Panc1 (cell line): ENCODE measurements around the gene CRYGN. TPM values are rescaled to one million over a fixed set of nuclear protein-coding genes. Genes with fewer than 3 reads are reported as not detected.

Experiments used
- ATAC-seq: fragments of 200-7000 bp; cut with Tn5 transposase; 2 replicates; pipeline ENCODE4 v1.9.1; 2020; ENCODE audit warnings: mild to moderate bottlenecking, moderate library complexity
- Bru-seq: library from RNA; stranded (reverse); fragments of 400-500 nt; gene quantifications from one replicate; lab custom pipeline; 2021; lab: Mats Ljungman, UMichigan
- BruChase-seq, 2 experiments: library from RNA; stranded (reverse); fragments of 400-500 nt; gene quantifications; one replicate each; lab custom pipeline; 2021; lab: Mats Ljungman, UMichigan
- BruUV-seq: library from RNA; stranded (reverse); fragments of 400-500 nt; replicated peaks from 2 replicates; lab custom pipeline; 2021; lab: Mats Ljungman, UMichigan
- CTCF ChIA-PET: fragments of 300-600 bp; sonication (Branson Sonifier 250); formaldehyde crosslinking; loops from one replicate; lab custom pipeline; 2022; ENCODE audit warnings: antibody characterized with exemption; lab: Charles Lee
- POLR2A ChIA-PET: fragments of 300-600 bp; sonication (Branson Sonifier 250); formaldehyde crosslinking; loops from one replicate; lab custom pipeline; 2022; ENCODE audit warnings: antibody characterized with exemption; lab: Charles Lee
- DNase-seq: peaks from one replicate; pipeline ENCODE4 v3.0.0-alpha.2; 2010; ENCODE audit warnings: low read depth, low spot score
- H3K27ac ChIP-seq: 2 replicates; pipeline ENCODE4 v1.5.1; 2011; ENCODE audit warnings: mild to moderate bottlenecking, low read length, inconsistent platforms
- H3K27me3 ChIP-seq: fragments of 200-500 bp; sonication (Bioruptor generic); 2 replicates; pipeline ENCODE4 v1.6.0; 2014; ENCODE audit warnings: low read length, inconsistent platforms; ENCODE audit not compliant: control insufficient read depth, insufficient read depth
- H3K36me3 ChIP-seq: fragments of 200-500 bp; sonication (Bioruptor generic); 2 replicates; pipeline ENCODE4 v1.5.1; 2014; ENCODE audit warnings: inconsistent platforms, mild to moderate bottlenecking, low read length, moderate library complexity; ENCODE audit not compliant: control insufficient read depth, insufficient read depth
- H3K4me1 ChIP-seq: 2 replicates; pipeline ENCODE4 v1.5.1; 2011; ENCODE audit warnings: inconsistent platforms, mild to moderate bottlenecking, low read length, moderate library complexity; ENCODE audit not compliant: control insufficient read depth, insufficient read depth
- H3K4me3 ChIP-seq, 2 experiments: 2 replicates each; pipeline ENCODE4 v1.5.1; 2011 to 2012; ENCODE audit warnings: low read depth in 2 of 2, low read length in 2 of 2, mild to moderate bottlenecking in 2 of 2, inconsistent platforms in 1 of 2, moderate library complexity in 1 of 2
- H3K9me3 ChIP-seq: fragments of 200-500 bp; sonication (Bioruptor generic); 2 replicates; pipeline ENCODE4 v1.5.1; 2014; ENCODE audit warnings: low read depth, mild to moderate bottlenecking, inconsistent platforms, low read length, moderate library complexity; ENCODE audit not compliant: control insufficient read depth, insufficient read depth
- CTCF ChIP-seq: fragments of 450-650 bp; IDR thresholded peaks from 2 replicates; pipeline ENCODE4 v1.5.1; 2017; ENCODE audit warnings: mild to moderate bottlenecking
- POLR2AphosphoS5 ChIP-seq: IDR thresholded peaks from 2 replicates; pipeline ENCODE4 v1.6.1; 2012; ENCODE audit warnings: mild to moderate bottlenecking, low read depth, low read length, moderate library complexity
- REST ChIP-seq, 2 experiments: IDR thresholded peaks; 2 replicates each; pipeline ENCODE4 v1.6.1; 2011 to 2012; ENCODE audit warnings: low read depth in 2 of 2, control low read depth in 1 of 2, low read length in 1 of 2, mild to moderate bottlenecking in 1 of 2, moderate library complexity in 1 of 2; ENCODE audit not compliant: insufficient read depth in 1 of 2
- SIN3A ChIP-seq: IDR thresholded peaks from 2 replicates; pipeline ENCODE4 v1.6.1; 2012; ENCODE audit warnings: low read depth, mild to moderate bottlenecking, low read length, moderate library complexity, borderline replicate concordance; ENCODE audit not compliant: insufficient read depth
- TCF7L2 ChIP-seq: IDR thresholded peaks from 2 replicates; pipeline ENCODE4 v1.6.1; 2011; ENCODE audit warnings: mild to moderate bottlenecking, low read depth, low read length, inconsistent platforms
- in situ Hi-C: cut with HindIII; loops from 2 replicates; pipeline ENCODE4 v1.10.0; 2016; ENCODE audit warnings: low sequenced_read_pairs, low pct_unique_long_range_greater_than_20kb
- intact Hi-C: fragments of 100-400 bp; cut with micrococcal nuclease; formaldehyde crosslinking; loops from one replicate; pipeline ENCODE4 v1.10.0; 2022; ENCODE audit not compliant: unreplicated experiment
- long read RNA-seq: library from polyadenylated mRNA; unstranded; transcript quantifications from one replicate; pipeline ENCODE4 v2.0.0, GENCODE V29; 2021; ENCODE audit not compliant: unreplicated experiment
- polyA plus RNA-seq: library from polyadenylated mRNA; unstranded; fragments of >200 nt; gene quantifications from one replicate; pipeline ENCODE4 v1.2.1, GENCODE V29; 2012; ENCODE audit warnings: missing spikeins; ENCODE audit not compliant: insufficient read length
- total RNA-seq: library from RNA; stranded (reverse); gene quantifications from one replicate; pipeline ENCODE4 v1.2.1, GENCODE V29; 2021; ENCODE audit not compliant: unreplicated experiment

The CRYGN gene
- total RNA-seq (0.74 TPM), Bru-seq, nascent RNA (percentile 33 among the genes with signal in this experiment), BruChase-seq, experiment 1, labeled RNA remaining after a 2-hour chase (percentile 38 among the genes with signal in this experiment), BruChase-seq, experiment 2, labeled RNA remaining after a 6-hour chase (percentile 30 among the genes with signal in this experiment)
- polyA plus RNA-seq = 0.67 TPM
- long read RNA-seq = 0 reads

GRCh38 chr7:151439855-151440798 lies at the start of gene CRYGN:
CRYGN (minus strand) TSS chr7:151440141; CDS start chr7:151439917, 224 bp downstream.
- H3K4me3 ChIP-seq = peak within 1 kb of the TSS; percentile 16; a peak in 3 of 4 replicates
- intact Hi-C loops (no loop called here), in situ Hi-C loops (no loop called here)
- ATAC-seq (peak; percentile 58), DNase-seq (no peak)
- H3K27ac ChIP-seq = peak within 1 kb of the TSS; percentile 30
- no peaks in the 10 kb centered on the region for H3K27me3 ChIP-seq
- no peaks in the 10 kb centered on the region for H3K9me3 ChIP-seq
- TF ChIP-seq SIN3A = no peak
- TF ChIP-seq CTCF = no peak
- no peak for TF ChIP-seq POLR2AphosphoS5
- TF ChIP-seq REST (IDR thresholded peaks at IDR 0.05; ENCODE audit: insufficient read depth in 1 of 2, low read depth in 2 of 2, low read length in 1 of 2) = no peak
- TF ChIP-seq TCF7L2 = no peak
- no peaks in the 10 kb centered on the region for H3K36me3 ChIP-seq
- H3K4me1 ChIP-seq = peaks cover 9% of the 10 kb centered on the region
- POLR2A ChIA-PET = no interaction called here
- no TSS peak for BruUV-seq
- CTCF ChIA-PET = interaction anchor here (0.5 kb wide), 1 partner anchor 136 kb away, joined by 8 read pairs; no protein-coding TSS in a partner anchor

GRCh38 chr7:151489498-151489897 lies 49.6 kb upstream of the CRYGN start:
- ATAC-seq = no peak
- CTCF ChIA-PET = no interaction called here
- BruUV-seq = no TSS peak
- H3K27me3 ChIP-seq = no peaks in the 10 kb centered on the region
- TF ChIP-seq REST (IDR thresholded peaks at IDR 0.05; ENCODE audit: insufficient read depth in 1 of 2, low read depth in 2 of 2, low read length in 1 of 2) = no peak
- no peak for TF ChIP-seq SIN3A
- TF ChIP-seq POLR2AphosphoS5 = no peak
- no peak for TF ChIP-seq TCF7L2
- TF ChIP-seq CTCF = no peak
- in situ Hi-C loops (no loop called here), intact Hi-C loops (no loop called here)
- H3K4me3 ChIP-seq = no peak overlapping the region
- no peaks in the 10 kb centered on the region for H3K9me3 ChIP-seq
- POLR2A ChIA-PET = no interaction called here
- H3K27ac ChIP-seq = peak overlapping the region; percentile 37; the same call in 1 of the 2 replicates
- peaks cover 50% of the 10 kb centered on the region for H3K36me3 ChIP-seq
- no peak for DNase-seq
- H3K4me1 ChIP-seq = peaks cover 40% of the 10 kb centered on the region
